ENCODE results near the gene CNTNAP2.

The CNTNAP2 gene

GRCh38 chr7:148135116-148135515 lies 2018.5 kb downstream of the CNTNAP2 start:
- no peak for TF ChIP-seq CTCF (IDR thresholded peaks at IDR 0.05; ENCODE audit: extremely low read depth, missing control alignments)
- no peak for DNase-seq (ENCODE audit: low spot score)

- no peak for DNase-seq (ENCODE audit: low spot score)
- no peak for TF ChIP-seq CTCF (IDR thresholded peaks at IDR 0.05; ENCODE audit: extremely low read depth, missing control alignments)
Observed at GRCh38 chr7:148135997-148136396, 2019.4 kb downstream of the CNTNAP2 start.

GRCh38 chr7:148142660-148143248 lies 2026.2 kb downstream of the CNTNAP2 start:
- TF ChIP-seq CTCF (IDR thresholded peaks at IDR 0.05; ENCODE audit: extremely low read depth, missing control alignments): no peak
- peak; percentile 26 for DNase-seq (ENCODE audit: low spot score)

GRCh38 chr7:148144827-148145226 lies 2028.2 kb downstream of the CNTNAP2 start:
- TF ChIP-seq CTCF (IDR thresholded peaks at IDR 0.05; ENCODE audit: extremely low read depth, missing control alignments): no peak
- no peak for DNase-seq (ENCODE audit: low spot score)

GRCh38 chr7:148146346-148146745 lies 2029.7 kb downstream of the CNTNAP2 start:
- no peak for DNase-seq (ENCODE audit: low spot score)
- no peak for TF ChIP-seq CTCF (IDR thresholded peaks at IDR 0.05; ENCODE audit: extremely low read depth, missing control alignments)

- no peak for DNase-seq (ENCODE audit: low spot score)
- TF ChIP-seq CTCF (IDR thresholded peaks at IDR 0.05; ENCODE audit: extremely low read depth, missing control alignments): no peak
Observed at GRCh38 chr7:148147438-148147837, 2030.8 kb downstream of the CNTNAP2 start.

GRCh38 chr7:148148456-148148855 lies 2031.9 kb downstream of the CNTNAP2 start:
- no peak for DNase-seq (ENCODE audit: low spot score)
- TF ChIP-seq CTCF (IDR thresholded peaks at IDR 0.05; ENCODE audit: extremely low read depth, missing control alignments): no peak
